KMS-11 (cell line): Measurements from ENCODE around the gene JMJD6.
"Not testable (repeated sequence)": the region's sequence is repeated elsewhere in the genome, so short reads cannot be mapped to it uniquely, and the experiment has no call there.

Experiments used
- H2AFZ ChIP-seq: fragments of 200-600 bp; sonication (generic); 2 replicates; pipeline ENCODE4 v1.6.1; 2016; ENCODE audit warnings: antibody characterized with exemption, mixed run types, low read depth
- H3K27ac ChIP-seq: fragments of 200-600 bp; sonication (generic); 2 replicates; pipeline ENCODE4 v1.6.1; 2016; ENCODE audit warnings: mild to moderate bottlenecking, mixed run types
- H3K27me3 ChIP-seq: fragments of 200-600 bp; sonication (generic); 2 replicates; pipeline ENCODE4 v1.6.1; 2017; ENCODE audit warnings: mild to moderate bottlenecking, low read depth, mixed run types, moderate library complexity; ENCODE audit not compliant: insufficient read depth
- H3K36me3 ChIP-seq: fragments of 200-600 bp; sonication (generic); 2 replicates; pipeline ENCODE4 v1.6.1; 2017; ENCODE audit warnings: mild to moderate bottlenecking, mixed run types; ENCODE audit not compliant: insufficient read depth
- H3K4me1 ChIP-seq: fragments of 200-600 bp; sonication (generic); 2 replicates; pipeline ENCODE4 v1.6.1; 2016; ENCODE audit warnings: mild to moderate bottlenecking, low read depth, mixed run types; ENCODE audit not compliant: poor library complexity, severe bottlenecking
- H3K4me2 ChIP-seq: fragments of 200-600 bp; sonication (generic); 2 replicates; pipeline ENCODE4 v1.7.0; 2016; ENCODE audit warnings: mild to moderate bottlenecking, mixed run types
- H3K4me3 ChIP-seq: fragments of 200-600 bp; sonication (generic); IDR thresholded peaks from 2 replicates; pipeline ENCODE4 v1.6.1; 2017; ENCODE audit warnings: low read depth, low read length, mixed read lengths; ENCODE audit not compliant: insufficient read depth
- H3K79me2 ChIP-seq: fragments of 200-600 bp; sonication (generic); 2 replicates; pipeline ENCODE4 v1.6.1; 2016; ENCODE audit warnings: low read depth, mixed run types; ENCODE audit not compliant: insufficient read depth
- H3K9ac ChIP-seq: fragments of 200-600 bp; sonication (generic); 2 replicates; pipeline ENCODE4 v1.6.1; 2016; ENCODE audit warnings: mild to moderate bottlenecking, mixed run types
- H4K20me1 ChIP-seq: fragments of 200-600 bp; sonication (generic); 2 replicates; pipeline ENCODE4 v1.6.1; 2016; ENCODE audit warnings: mild to moderate bottlenecking, mixed run types; ENCODE audit not compliant: insufficient read depth
- CTCF ChIP-seq: fragments of 200-600 bp; sonication (generic); conservative IDR thresholded peaks from 2 replicates; pipeline ENCODE4 v1.6.1; 2017; ENCODE audit warnings: low read depth, mild to moderate bottlenecking, antibody characterized with exemption, low read length, moderate library complexity, mixed read lengths

JMJD6 gene

GRCh38 chr17:76714822-76715495, 11.4 kb downstream of the JMJD6 start:
- H3K4me2 ChIP-seq = peak overlapping the region; percentile 65
- peaks cover 15% of the 10 kb centered on the region; the same call in 1 of the 2 replicates for H3K36me3 ChIP-seq
- peaks cover 56% of the 10 kb centered on the region for H3K4me1 ChIP-seq

GRCh38 chr17:76714336-76714735, 12.1 kb downstream of the JMJD6 start:
- peak overlapping the region; percentile 65; the same call in 1 of the 2 replicates for H3K4me2 ChIP-seq
- H3K27me3 ChIP-seq = peaks cover 4% of the 10 kb centered on the region; the same call in 1 of the 2 replicates
- H3K4me3 ChIP-seq = no peak overlapping the region
- TF ChIP-seq CTCF = no peak
- no peaks in the 10 kb centered on the region for H3K79me2 ChIP-seq
- H3K36me3 ChIP-seq = peaks cover 8% of the 10 kb centered on the region; the same call in 1 of the 2 replicates
- H3K4me1 ChIP-seq = peaks cover 49% of the 10 kb centered on the region
- H3K9ac ChIP-seq = no peak overlapping the region
- no peak overlapping the region for H2AFZ ChIP-seq
- no peak overlapping the region; the same call in 1 of the 2 replicates for H3K27ac ChIP-seq
- H4K20me1 ChIP-seq = no peaks in the 10 kb centered on the region

More at GRCh38 chr17:76714822-76715495, 11.4 kb downstream of the JMJD6 start:
- Histone ChIP-seq H3K9ac (peak overlapping the region; percentile 16; the same call in 1 of the 2 replicates), H3K79me2 (no peaks in the 10 kb centered on the region), H2AFZ (no peak overlapping the region), H3K27ac (peak overlapping the region; percentile 88), H4K20me1 (no peaks in the 10 kb centered on the region), H3K27me3 (peaks cover 4% of the 10 kb centered on the region; the same call in 1 of the 2 replicates), H3K4me3 (no peak overlapping the region)
- peak; percentile 98 for TF ChIP-seq CTCF

- Histone ChIP-seq H3K27ac (no peak overlapping the region), H3K79me2 (no peaks in the 10 kb centered on the region), H3K4me2 (no peak overlapping the region), H4K20me1 (no peaks in the 10 kb centered on the region), H3K9ac (no peak overlapping the region), H3K4me1 (peaks cover 46% of the 10 kb centered on the region), H3K27me3 (peaks cover 4% of the 10 kb centered on the region; the same call in 1 of the 2 replicates), H2AFZ (no peak overlapping the region), H3K4me3 (no peak overlapping the region), H3K36me3 (peaks cover 3% of the 10 kb centered on the region; the same call in 1 of the 2 replicates)
- no peak for TF ChIP-seq CTCF
Measured at GRCh38 chr17:76713765-76714164, 12.6 kb downstream of the JMJD6 start.

- not testable (repeated sequence) for H3K27ac ChIP-seq, H3K36me3 ChIP-seq, H3K79me2 ChIP-seq, H3K9ac ChIP-seq, H4K20me1 ChIP-seq, H3K4me2 ChIP-seq, H3K27me3 ChIP-seq, H3K4me3 ChIP-seq, H2AFZ ChIP-seq
- peaks cover 32% of the 10 kb centered on the region for H3K4me1 ChIP-seq
Measured at GRCh38 chr17:76712321-76712720, 14.1 kb downstream of the JMJD6 start.
